ENCODE results near the gene TAF13.
A peak's percentile ranks its signal among the peaks of the same experiment; 100 is the strongest.

The TAF13 gene

GRCh38 chr1:109099938-109100773 lies 24.4 kb upstream of the TAF13 start (continued):
- TF ChIP-seq, protein P1, sequence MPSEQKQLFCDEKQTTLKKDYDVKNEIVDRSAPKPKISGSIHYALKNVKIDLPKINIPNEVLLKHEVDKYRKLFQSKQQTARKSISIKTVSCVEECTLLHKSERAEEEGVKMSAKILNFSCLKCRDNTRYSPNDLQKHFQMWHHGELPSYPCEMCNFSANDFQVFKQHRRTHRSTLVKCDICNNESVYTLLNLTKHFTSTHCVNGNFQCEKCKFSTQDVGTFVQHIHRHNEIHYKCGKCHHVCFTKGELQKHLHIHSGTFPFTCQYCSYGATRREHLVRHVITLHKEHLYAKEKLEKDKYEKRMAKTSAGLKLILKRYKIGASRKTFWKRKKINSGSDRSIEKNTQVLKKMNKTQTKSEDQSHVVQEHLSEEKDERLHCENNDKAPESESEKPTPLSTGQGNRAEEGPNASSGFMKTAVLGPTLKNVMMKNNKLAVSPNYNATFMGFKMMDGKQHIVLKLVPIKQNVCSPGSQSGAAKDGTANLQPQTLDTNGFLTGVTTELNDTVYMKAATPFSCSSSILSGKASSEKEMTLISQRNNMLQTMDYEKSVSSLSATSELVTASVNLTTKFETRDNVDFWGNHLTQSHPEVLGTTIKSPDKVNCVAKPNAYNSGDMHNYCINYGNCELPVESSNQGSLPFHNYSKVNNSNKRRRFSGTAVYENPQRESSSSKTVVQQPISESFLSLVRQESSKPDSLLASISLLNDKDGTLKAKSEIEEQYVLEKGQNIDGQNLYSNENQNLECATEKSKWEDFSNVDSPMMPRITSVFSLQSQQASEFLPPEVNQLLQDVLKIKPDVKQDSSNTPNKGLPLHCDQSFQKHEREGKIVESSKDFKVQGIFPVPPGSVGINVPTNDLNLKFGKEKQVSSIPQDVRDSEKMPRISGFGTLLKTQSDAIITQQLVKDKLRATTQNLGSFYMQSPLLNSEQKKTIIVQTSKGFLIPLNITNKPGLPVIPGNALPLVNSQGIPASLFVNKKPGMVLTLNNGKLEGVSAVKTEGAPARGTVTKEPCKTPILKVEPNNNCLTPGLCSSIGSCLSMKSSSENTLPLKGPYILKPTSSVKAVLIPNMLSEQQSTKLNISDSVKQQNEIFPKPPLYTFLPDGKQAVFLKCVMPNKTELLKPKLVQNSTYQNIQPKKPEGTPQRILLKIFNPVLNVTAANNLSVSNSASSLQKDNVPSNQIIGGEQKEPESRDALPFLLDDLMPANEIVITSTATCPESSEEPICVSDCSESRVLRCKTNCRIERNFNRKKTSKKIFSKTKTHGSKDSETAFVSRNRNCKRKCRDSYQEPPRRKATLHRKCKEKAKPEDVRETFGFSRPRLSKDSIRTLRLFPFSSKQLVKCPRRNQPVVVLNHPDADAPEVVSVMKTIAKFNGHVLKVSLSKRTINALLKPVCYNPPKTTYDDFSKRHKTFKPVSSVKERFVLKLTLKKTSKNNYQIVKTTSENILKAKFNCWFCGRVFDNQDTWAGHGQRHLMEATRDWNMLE (tag by site-specific recombination; conservative IDR thresholded peaks at IDR 0.05; ENCODE audit: low read depth), result peak; percentile 67
- peak; percentile 95 for TF ChIP-seq KLF8 (tag by site-specific recombination; IDR thresholded peaks at IDR 0.05)
- peak; percentile 84; the same call in 1 of the 2 replicates for TF ChIP-seq ZNF792 (tag by site-specific recombination; IDR thresholded peaks at IDR 0.05)
- no peak for TF ChIP-seq ZNF16 (tag by site-specific recombination; IDR thresholded peaks at IDR 0.05; ENCODE audit: low read depth)
- peak; percentile 42; the same call in 1 of the 2 replicates for TF ChIP-seq IKZF3 (tag by site-specific recombination; IDR thresholded peaks at IDR 0.05)
- TF ChIP-seq, protein P2, sequence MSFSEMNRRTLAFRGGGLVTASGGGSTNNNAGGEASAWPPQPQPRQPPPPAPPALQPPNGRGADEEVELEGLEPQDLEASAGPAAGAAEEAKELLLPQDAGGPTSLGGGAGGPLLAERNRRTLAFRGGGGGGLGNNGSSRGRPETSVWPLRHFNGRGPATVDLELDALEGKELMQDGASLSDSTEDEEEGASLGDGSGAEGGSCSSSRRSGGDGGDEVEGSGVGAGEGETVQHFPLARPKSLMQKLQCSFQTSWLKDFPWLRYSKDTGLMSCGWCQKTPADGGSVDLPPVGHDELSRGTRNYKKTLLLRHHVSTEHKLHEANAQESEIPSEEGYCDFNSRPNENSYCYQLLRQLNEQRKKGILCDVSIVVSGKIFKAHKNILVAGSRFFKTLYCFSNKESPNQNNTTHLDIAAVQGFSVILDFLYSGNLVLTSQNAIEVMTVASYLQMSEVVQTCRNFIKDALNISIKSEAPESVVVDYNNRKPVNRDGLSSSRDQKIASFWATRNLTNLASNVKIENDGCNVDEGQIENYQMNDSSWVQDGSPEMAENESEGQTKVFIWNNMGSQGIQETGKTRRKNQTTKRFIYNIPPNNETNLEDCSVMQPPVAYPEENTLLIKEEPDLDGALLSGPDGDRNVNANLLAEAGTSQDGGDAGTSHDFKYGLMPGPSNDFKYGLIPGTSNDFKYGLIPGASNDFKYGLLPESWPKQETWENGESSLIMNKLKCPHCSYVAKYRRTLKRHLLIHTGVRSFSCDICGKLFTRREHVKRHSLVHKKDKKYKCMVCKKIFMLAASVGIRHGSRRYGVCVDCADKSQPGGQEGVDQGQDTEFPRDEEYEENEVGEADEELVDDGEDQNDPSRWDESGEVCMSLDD (tag by site-specific recombination; IDR thresholded peaks at IDR 0.05), result peak; percentile 86
- TF ChIP-seq ZFP37 (tag by site-specific recombination; IDR thresholded peaks at IDR 0.05), result peak; percentile 99; the same call in 1 of the 2 replicates
- peak; percentile 86 for TF ChIP-seq EGR2 (tag by site-specific recombination; IDR thresholded peaks at IDR 0.05; ENCODE audit: low read depth)
- TF ChIP-seq MZF1 (tag by site-specific recombination; IDR thresholded peaks at IDR 0.05; ENCODE audit: borderline replicate concordance), result peak; percentile 45; the same call in 1 of the 2 replicates
- TF ChIP-seq ZNF366 (tag by site-specific recombination; conservative IDR thresholded peaks at IDR 0.05), result peak; percentile 69; the same call in 1 of the 2 replicates
- TF ChIP-seq ZNF292 (tag by site-specific recombination; IDR thresholded peaks at IDR 0.05; ENCODE audit: borderline replicate concordance, low read depth), result no peak
- TF ChIP-seq ZNF514 (tag by site-specific recombination; IDR thresholded peaks at IDR 0.05), result no peak
- peak; percentile 95 for TF ChIP-seq KLF16 (tag by site-specific recombination; IDR thresholded peaks at IDR 0.05)
- TF ChIP-seq, protein P3, sequence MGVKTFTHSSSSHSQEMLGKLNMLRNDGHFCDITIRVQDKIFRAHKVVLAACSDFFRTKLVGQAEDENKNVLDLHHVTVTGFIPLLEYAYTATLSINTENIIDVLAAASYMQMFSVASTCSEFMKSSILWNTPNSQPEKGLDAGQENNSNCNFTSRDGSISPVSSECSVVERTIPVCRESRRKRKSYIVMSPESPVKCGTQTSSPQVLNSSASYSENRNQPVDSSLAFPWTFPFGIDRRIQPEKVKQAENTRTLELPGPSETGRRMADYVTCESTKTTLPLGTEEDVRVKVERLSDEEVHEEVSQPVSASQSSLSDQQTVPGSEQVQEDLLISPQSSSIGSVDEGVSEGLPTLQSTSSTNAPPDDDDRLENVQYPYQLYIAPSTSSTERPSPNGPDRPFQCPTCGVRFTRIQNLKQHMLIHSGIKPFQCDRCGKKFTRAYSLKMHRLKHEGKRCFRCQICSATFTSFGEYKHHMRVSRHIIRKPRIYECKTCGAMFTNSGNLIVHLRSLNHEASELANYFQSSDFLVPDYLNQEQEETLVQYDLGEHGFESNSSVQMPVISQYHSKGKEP (tag by site-specific recombination; IDR thresholded peaks at IDR 0.05), result no peak
- peak; percentile 88 for TF ChIP-seq ZFHX2 (tag by site-specific recombination; conservative IDR thresholded peaks at IDR 0.05)
- TF ChIP-seq ZNF707 (tag by site-specific recombination; IDR thresholded peaks at IDR 0.05), result no peak

- H3K4me1 ChIP-seq (ENCODE audit: control insufficient read depth, insufficient read depth, low read length), result no peaks in the 10 kb centered on the region
- no peaks in the 10 kb centered on the region for H3K9me3 ChIP-seq (ENCODE audit: control insufficient read depth, insufficient read depth, low read depth, low read length)
- no peak for TF ChIP-seq ZNF768 (tag by site-specific recombination; IDR thresholded peaks at IDR 0.05)
- TF ChIP-seq SCRT2 (tag by site-specific recombination; IDR thresholded peaks at IDR 0.05), result peak; percentile 77
- no peak for TF ChIP-seq ZSCAN30 (tag by site-specific recombination; IDR thresholded peaks at IDR 0.05)
- TF ChIP-seq ZNF621 (tag by site-specific recombination; IDR thresholded peaks at IDR 0.05), result no peak
- H3K27ac ChIP-seq (ENCODE audit: extremely low read depth, low read depth, low read length), result no peak overlapping the region
- peaks cover 3 to 28% of the 10 kb centered on the region in 2 experiments; a peak in 2 of 3 replicates for H3K36me3 ChIP-seq (ENCODE audit: control insufficient read depth in 2 of 2, insufficient read depth in 1 of 2, low read length in 2 of 2)
- no peak overlapping the region for H3K4me3 ChIP-seq (ENCODE audit: low read depth, low read length)
- ChIA-PET POLR2A (interaction anchor here (1.4 kb wide), 1 partner anchor 54 kb away, joined by 3 read pairs; the partner anchor contains the start of gene WDR47), CTCF (interaction anchor here (1.4 kb wide), 1 partner anchor 16 kb away, joined by 6 read pairs; a partner anchor contains a TSS)
Measured at GRCh38 chr1:109096120-109096519, 20.3 kb upstream of the TAF13 start.
